Endometrium (tissue), 2 donors: ENCODE data around the gene IPCEF1.

Experiments
- FAIRE-seq: peaks from 2 replicates; lab custom pipeline; 2012; peaks lifted over from hg19 to GRCh38; lab: Jason Lieb, UNC
- donor health status: control.
- donor health status: control.

The IPCEF1 gene

DNA sequence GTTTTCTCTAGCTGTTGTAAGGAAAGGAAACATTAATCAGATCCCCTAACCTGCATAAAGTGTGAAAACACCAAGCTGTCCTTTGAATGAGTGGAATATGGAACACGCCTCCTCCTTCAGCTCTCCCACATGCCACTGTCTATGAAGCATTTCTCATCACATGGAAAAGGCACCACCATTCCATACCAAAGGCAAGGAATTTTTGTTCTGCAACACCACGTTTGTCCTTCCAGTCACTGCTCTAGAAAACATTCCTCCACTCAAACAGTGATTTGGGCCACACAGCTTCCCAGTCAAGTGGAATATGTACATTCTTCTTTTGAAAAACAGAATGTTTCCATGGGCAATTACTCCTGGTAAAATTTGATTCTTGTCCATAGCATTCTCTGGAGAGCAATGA, 197.5 kb downstream of the IPCEF1 start:
- no peak for FAIRE-seq

DNA sequence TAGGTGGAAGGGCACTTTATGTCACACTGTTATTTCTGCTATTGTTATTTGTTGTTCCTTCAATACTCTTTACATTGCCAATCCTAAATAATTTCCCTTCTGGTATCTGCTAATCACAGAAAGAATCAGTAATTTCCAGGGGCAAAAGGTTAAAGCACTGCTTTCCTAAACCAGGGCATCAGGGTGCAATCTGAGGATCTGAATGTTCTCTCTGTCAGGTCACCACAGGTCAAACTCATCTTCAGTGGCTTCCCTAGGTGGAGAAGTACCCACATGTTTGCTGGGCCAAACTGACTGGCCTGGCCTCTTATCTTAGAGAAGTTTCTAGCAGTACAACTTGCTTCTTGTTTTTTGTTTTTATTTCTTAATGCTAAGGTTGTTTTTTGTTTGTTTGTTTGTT, 198.9 kb downstream of the IPCEF1 start:
- no peak for FAIRE-seq

GRCh38 chr6:154157082-154157481, 199.5 kb downstream of the IPCEF1 start:
- FAIRE-seq, result no peak

DNA sequence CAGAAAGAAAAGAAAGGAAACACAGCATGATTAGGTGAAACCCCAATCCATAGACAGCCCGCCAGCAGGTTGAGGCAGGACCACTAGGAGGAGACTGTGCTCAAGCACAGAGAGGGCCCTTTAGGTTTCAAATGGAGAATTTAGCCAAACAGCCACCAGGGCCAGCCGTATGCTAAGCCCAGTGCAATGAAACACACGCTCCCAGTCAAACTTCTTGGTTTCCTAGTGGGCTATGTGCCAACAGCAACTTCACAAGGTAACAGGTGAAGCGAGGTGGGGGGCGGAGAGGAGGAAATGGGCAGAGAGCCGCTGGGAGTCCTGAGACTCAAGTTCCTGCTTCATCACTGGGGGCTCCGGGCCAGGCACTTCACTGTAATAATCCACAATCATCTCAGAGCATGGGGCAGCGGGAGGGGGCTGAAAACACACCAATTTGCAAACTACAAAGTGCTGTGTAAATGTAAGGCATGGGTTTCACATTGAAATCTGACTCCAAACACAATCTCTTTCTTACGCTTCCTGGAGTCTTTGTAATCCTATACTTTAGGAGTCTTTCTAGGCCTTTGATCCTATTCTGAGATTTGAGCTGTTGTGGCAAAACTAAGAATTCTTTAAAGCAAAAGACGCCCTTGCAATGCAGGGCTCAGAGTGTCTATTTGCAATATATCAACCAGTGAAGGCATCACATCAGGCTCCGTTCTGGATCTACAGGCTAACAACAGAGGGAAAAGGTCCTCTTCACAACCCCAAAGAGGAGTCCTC, 200.3 kb downstream of the IPCEF1 start:
- FAIRE-seq, result no peak

GRCh38 chr6:154154389-154154967, 202.1 kb downstream of the IPCEF1 start:
- peak; percentile 94 for FAIRE-seq

DNA sequence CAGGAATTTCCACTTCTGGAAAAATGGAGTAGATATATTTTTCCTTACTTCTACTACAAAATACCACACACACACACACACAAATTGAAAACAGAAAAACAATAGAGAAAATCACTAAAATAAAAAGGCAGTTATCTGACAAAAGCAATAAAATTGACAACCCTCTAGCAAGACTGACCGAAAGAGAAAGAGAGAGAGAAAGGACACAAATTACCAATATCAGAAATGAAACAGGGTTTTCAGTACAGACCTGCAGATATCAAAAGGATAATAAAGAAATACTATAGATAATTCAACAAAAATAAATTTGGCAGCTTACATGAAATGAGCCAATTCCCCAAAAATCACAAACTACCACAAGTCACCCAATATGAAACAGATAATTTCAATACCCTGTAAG, 212.8 kb downstream of the IPCEF1 start:
- no peak for FAIRE-seq

DNA sequence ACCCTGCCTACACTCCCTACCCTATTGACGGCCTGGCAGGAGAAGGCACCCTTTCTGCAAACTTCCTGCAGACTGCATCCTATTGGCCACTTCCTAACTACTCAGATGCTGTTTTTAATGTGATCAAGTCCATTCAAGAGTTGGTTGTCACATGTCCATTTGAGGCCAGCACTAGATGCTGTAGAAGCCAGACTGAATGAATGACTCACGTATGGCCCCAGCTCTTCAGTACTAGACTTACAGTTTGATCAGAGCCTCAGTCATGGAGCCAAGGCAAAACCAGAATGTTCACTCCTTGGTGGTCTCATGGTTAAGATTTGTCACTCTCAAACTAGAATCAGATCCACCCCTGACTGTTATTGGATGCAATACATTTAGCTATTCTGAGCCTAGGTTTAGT, 215.9 kb downstream of the IPCEF1 start:
- no peak for FAIRE-seq

- FAIRE-seq, result no peak
These were observed 216.7 kb downstream of the IPCEF1 start for GRCh38 chr6:154139892-154140291.

DNA sequence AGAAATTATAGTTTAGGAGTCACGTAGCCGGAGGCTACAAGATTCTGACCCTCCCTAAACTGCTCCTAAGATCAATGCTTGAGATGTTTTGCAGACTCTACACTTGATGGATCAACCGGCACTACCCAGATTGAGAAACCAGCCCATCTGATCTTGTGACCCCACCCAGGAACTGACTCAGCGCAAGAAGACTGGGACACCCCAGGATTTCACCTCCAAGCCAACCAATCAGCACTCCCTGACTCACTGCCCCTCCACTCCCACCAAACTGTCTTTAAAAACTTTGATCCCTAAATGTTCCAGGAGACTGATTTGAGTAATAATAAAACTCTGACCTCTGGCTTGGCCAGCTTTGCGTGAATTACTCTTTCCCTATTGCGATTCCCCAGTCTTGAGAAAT, 217.8 kb downstream of the IPCEF1 start:
- FAIRE-seq, result no peak

GRCh38 chr6:154134471-154135147, 222.0 kb downstream of the IPCEF1 start:
- no peak for FAIRE-seq

GRCh38 chr6:154127657-154128056, 228.9 kb downstream of the IPCEF1 start:
- FAIRE-seq, result no peak

DNA sequence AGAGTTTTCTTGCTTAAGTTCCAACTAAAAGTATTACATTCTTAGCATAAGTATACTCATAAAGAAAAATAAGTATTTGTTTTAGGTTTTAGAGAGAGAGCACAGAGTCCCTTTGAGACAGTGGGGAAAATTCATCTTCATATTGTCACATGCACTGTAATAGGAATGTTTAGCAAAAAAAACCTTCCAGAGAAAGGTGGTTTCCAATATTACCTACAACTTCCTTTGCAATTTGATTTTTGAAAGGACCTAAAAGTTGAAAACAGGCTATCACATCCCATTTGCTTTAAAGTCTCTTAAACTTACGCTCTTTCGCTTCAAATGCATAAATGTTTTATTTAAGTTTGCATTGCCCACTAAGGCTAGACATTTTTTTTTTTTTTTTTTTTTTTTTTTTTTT, 231.2 kb downstream of the IPCEF1 start:
- FAIRE-seq, result no peak

DNA sequence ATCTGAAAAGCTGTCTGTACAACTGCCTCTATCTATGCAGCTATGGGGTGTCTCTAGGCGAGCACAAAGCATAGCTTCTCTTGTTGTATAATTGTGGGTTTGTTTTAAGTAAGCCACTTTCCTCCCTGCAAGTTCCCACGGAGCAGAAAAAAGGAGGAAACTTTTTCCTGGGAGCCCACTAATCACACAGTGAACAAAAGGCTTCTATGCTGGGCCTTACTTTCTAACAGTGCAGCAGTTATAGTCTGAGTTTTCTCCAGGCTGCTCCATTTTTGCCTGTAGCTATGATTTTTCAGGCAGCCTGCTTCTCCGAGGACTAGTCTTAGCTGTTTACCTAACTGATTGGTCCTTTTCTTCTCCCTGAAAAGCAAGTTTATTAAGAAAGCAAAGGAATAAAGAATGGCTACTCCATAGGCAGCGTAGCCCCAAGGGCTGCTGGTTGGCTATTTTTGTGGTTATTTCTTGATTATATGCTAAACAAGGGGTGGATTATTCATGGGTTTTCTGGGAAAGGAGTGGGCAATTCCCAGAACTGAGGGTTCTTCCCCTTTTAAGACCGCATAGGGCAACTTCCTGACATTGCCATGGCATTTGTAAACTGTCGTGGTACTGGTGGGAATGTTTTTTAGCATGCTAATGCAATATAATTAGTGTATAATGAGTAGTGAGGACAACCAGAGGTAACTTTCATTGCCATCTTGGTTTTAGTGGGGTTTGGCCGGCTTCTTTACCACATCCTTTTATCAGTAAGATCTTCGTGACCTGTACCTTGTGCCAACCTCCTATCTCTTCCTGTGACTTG, 233.2 kb downstream of the IPCEF1 start:
- no peak for FAIRE-seq

GRCh38 chr6:154122195-154122925, 234.2 kb downstream of the IPCEF1 start:
- FAIRE-seq, result no peak

DNA sequence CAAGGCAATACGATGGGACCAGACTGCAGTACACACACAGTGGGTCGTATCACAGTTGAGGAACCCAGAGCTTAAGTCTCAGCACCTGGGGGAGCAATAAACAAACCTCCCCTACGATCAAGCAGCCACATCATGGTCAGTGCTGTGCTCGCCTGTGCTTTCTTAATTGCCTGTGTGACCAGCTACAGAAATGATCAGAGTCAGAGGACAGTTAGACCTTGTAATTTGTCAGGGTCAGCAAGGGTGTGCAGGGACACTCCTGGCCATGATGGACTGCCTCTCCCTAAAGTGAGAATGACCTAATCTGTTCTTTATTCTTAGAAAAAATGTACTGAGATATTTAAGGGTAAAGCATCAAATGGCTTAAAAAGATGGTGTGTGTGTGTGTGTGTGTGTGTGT, 239.1 kb downstream of the IPCEF1 start:
- no peak for FAIRE-seq

- no peak for FAIRE-seq
These were observed 243.2 kb downstream of the IPCEF1 start for GRCh38 chr6:154113392-154113791.

DNA sequence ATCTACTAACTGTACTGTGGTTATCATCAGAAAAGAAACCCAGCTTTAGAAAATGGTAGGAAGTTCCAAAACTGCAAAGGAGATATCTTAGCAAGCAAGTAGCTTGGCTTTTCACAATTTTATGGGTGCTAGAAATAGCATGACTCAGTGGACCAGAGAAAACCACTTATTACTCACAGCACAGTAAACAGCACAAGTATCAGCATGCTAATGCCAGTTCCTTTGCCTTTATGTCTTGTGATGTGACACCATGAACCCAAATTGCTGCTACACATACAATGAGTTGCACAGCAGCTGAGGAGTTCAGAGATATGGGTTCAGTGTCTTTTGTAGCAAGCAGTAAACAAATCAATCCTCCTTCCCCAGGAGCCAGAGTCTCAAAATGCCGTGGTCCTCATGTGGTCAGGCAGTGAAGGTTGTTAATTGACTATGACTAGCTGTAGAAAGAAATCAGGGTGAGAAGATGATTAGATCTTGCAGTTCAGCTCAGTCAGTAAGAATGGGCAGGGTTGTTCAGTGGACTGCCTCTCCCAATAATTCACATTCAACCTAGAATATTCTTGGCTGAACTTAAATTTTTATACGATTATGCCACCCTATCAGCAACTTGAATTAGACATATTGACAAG, 244.3 kb downstream of the IPCEF1 start:
- no peak for FAIRE-seq

DNA sequence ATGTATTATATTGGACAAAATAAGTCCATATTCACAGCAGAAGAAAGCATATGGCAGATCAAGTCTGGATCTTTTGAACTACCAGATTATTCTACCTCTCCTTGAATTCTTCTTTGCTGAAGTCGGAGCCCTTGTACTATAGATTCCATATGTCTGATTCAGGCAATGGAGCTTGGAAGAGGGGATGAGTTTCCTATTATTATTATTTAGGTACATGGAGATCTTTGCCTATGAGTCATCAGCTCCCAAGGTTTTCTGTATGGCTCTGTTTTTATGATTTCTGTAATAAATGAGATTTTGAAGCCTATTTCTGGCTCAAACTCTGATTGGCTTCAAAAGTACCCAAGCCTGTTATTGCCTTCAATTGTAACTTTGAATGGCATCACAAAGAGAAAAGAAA, 245.6 kb downstream of the IPCEF1 start:
- FAIRE-seq, result no peak

- FAIRE-seq, result no peak
These were observed 250.4 kb downstream of the IPCEF1 start for GRCh38 chr6:154106251-154106650.
